Trophoblast cell (in vitro differentiated cells and primary cell): Measurements from ENCODE around the gene TNNT1. TPM values are rescaled to one million over a fixed set of nuclear protein-coding genes. Genes with fewer than 3 reads are reported as not detected.

ENCODE experiments used
- DNase-seq, 2 donors: peaks; one replicate each; pipeline ENCODE4 v3.0.0-alpha.2; 2016
- H2AFZ ChIP-seq: 2 replicates; pipeline ENCODE4 v1.6.1; 2013; ENCODE audit warnings: low read length, moderate library complexity, mild to moderate bottlenecking; ENCODE audit not compliant: insufficient read depth, poor library complexity
- H2AK5ac ChIP-seq: 2 replicates; pipeline ENCODE4 v1.6.1; 2013; ENCODE audit warnings: mild to moderate bottlenecking, low read length
- H2BK120ac ChIP-seq: 2 replicates; pipeline ENCODE4 v1.6.1; 2013; ENCODE audit warnings: low read length, mild to moderate bottlenecking, moderate library complexity; ENCODE audit not compliant: insufficient read depth, poor library complexity
- H2BK12ac ChIP-seq: 2 replicates; pipeline ENCODE4 v1.6.1; 2013; ENCODE audit warnings: mild to moderate bottlenecking, low read length, moderate library complexity
- H2BK5ac ChIP-seq: 2 replicates; pipeline ENCODE4 v1.6.1; 2013; ENCODE audit warnings: low read length, low read depth, moderate library complexity, mild to moderate bottlenecking; ENCODE audit not compliant: poor library complexity
- H3K14ac ChIP-seq: 2 replicates; pipeline ENCODE4 v1.6.1; 2013; ENCODE audit warnings: mild to moderate bottlenecking, low read length
- H3K18ac ChIP-seq: 2 replicates; pipeline ENCODE4 v1.6.1; 2013; ENCODE audit warnings: mild to moderate bottlenecking, low read length
- H3K23ac ChIP-seq: 2 replicates; pipeline ENCODE4 v1.6.1; 2013; ENCODE audit warnings: low read length
- H3K27ac ChIP-seq: 2 replicates; pipeline ENCODE4 v1.5.1; 2013; ENCODE audit warnings: low read depth, mild to moderate bottlenecking, inconsistent platforms, low read length, moderate library complexity
- H3K27me3 ChIP-seq: 2 replicates; pipeline ENCODE4 v1.6.1; 2013; ENCODE audit warnings: inconsistent platforms, mild to moderate bottlenecking, low read length, moderate library complexity; ENCODE audit not compliant: insufficient read depth
- H3K36me3 ChIP-seq, 2 experiments: 1 replicate in 1 of 2; 2 replicates in 1 of 2; pipeline ENCODE4 v1.6.1; 2013; ENCODE audit warnings: low read length in 2 of 2, mild to moderate bottlenecking in 2 of 2, moderate library complexity in 1 of 2; ENCODE audit not compliant: insufficient read depth in 2 of 2, control insufficient read depth in 1 of 2
- H3K4ac ChIP-seq: 2 replicates; pipeline ENCODE4 v1.6.1; 2013; ENCODE audit warnings: low read depth, mild to moderate bottlenecking, low read length, moderate library complexity
- H3K4me1 ChIP-seq, 2 experiments: 1 replicate in 1 of 2; 2 replicates in 1 of 2; pipeline ENCODE4 v1.6.1; 2013; ENCODE audit warnings: low read length in 2 of 2, mild to moderate bottlenecking in 2 of 2, moderate library complexity in 1 of 2; ENCODE audit not compliant: insufficient read depth in 2 of 2, control insufficient read depth in 1 of 2
- H3K4me2 ChIP-seq: 2 replicates; pipeline ENCODE4 v1.6.1; 2013; ENCODE audit warnings: inconsistent platforms, mild to moderate bottlenecking, low read length, moderate library complexity
- H3K4me3 ChIP-seq: 2 replicates; pipeline ENCODE4 v1.5.1; 2013; ENCODE audit warnings: mild to moderate bottlenecking, low read depth, low read length, inconsistent platforms
- H3K79me1 ChIP-seq: one replicate; pipeline ENCODE4 v1.6.1; 2013; ENCODE audit warnings: low read length
- H3K79me2 ChIP-seq: 2 replicates; pipeline ENCODE4 v1.6.1; 2013; ENCODE audit warnings: low read length, mild to moderate bottlenecking; ENCODE audit not compliant: control insufficient read depth, insufficient read depth, poor library complexity
- H3K9ac ChIP-seq: 2 replicates; pipeline ENCODE4 v1.6.1; 2013; ENCODE audit warnings: mild to moderate bottlenecking, low read length
- H3K9me3 ChIP-seq: 2 replicates; pipeline ENCODE4 v1.6.1; 2013; ENCODE audit warnings: low read depth, mild to moderate bottlenecking, control low read depth, inconsistent platforms, low read length; ENCODE audit not compliant: insufficient read depth
- H4K12ac ChIP-seq: 2 replicates; pipeline ENCODE4 v1.6.1; 2013; ENCODE audit warnings: low read depth, mild to moderate bottlenecking, low read length, moderate library complexity
- H4K8ac ChIP-seq: 2 replicates; pipeline ENCODE4 v1.6.1; 2013; ENCODE audit warnings: low read depth, mild to moderate bottlenecking, low read length, moderate library complexity
- H4K91ac ChIP-seq: one replicate; pipeline ENCODE4 v1.6.1; 2013; ENCODE audit warnings: low read depth, mild to moderate bottlenecking, low read length, moderate library complexity
- WGBS: extraction: QIAGEN DNeasy Blood & Tissue Kit; methylation state at CpG from one replicate; pipeline ENCODE4 v1.1.7; 2013; ENCODE audit warnings: missing lambda C conversion rate; ENCODE audit not compliant: insufficient read length, insufficient coverage; ENCODE audit errors: extremely low coverage; 5-methylcytosine and 5-hydroxymethylcytosine counted together
- polyA plus RNA-seq: library from polyadenylated mRNA; stranded (reverse); fragments of 200-250 nt; gene quantifications from 2 replicates; pipeline ENCODE4 v1.2.3, GENCODE V29; 2013

The TNNT1 gene, protein sequence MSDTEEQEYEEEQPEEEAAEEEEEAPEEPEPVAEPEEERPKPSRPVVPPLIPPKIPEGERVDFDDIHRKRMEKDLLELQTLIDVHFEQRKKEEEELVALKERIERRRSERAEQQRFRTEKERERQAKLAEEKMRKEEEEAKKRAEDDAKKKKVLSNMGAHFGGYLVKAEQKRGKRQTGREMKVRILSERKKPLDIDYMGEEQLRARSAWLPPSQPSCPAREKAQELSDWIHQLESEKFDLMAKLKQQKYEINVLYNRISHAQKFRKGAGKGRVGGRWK
- 8.9 and 10.6 TPM in 2 replicates for polyA plus RNA-seq

DNA sequence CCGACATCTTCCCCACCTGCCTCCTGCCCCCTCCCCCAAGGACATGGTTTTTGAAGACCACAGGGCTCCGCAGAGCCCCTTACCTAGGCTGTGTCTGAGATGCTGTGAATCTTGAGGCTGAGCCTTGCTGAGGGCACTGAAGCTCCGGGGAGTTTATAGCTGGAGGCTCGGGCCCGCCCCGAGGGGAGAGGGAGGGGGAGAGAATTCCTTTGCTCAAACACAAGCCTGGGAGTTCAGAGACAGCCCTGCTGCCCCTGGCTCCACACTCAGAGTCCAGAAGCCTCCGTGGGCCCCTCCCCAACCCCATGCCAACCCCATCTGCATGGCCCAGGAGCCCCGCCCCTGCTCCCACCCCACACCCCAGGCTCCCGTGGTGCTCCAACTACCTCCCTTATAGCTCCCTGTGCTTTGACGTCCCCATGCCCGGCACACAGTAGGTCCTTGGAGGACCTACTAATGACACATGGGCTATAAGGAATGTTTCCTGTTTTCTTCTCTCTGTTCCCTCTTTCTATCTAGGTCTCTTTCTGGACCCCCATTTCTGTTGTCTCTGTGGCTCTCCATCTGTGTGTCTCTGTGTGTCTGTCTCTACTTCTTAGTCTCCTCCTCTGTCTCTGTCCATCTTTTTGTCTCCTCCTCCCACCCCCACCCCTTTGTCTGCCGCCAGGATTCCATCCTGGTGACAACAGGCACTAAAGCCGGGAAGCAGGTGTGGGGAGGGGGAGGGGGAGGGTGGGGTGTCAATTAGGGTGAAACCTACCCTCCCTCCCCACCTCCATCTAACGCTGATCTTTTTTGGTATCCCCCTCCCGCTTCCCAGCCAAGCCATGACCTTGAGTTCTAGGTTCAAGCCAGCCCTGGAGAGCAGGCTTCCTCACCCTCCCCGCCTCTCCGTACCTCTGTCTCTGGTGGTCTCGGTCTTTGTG lies at the start of gene TNNT1:
Gene TNNT1, minus strand, starts transcription at position 129 of the 926 bp plus-strand sequence. CDS start 2,049 bp downstream, outside the sequence.
- Histone ChIP-seq H4K12ac (no peak within 1 kb of the TSS), H3K4me1 (peaks cover 2 to 9% of the 10 kb centered on the region in 2 experiments), H3K4ac (no peak within 1 kb of the TSS), H3K27ac (no peak within 1 kb of the TSS), H3K4me2 (no peak within 1 kb of the TSS), H3K18ac (no peak within 1 kb of the TSS), H3K23ac (no peak within 1 kb of the TSS), H2AFZ (no peak within 1 kb of the TSS), H2BK12ac (no peak within 1 kb of the TSS), H3K27me3 (no peaks in the 10 kb centered on the region), H3K14ac (no peak within 1 kb of the TSS), H3K4me3 (no peak within 1 kb of the TSS), H3K9ac (no peak within 1 kb of the TSS), H2AK5ac (no peak within 1 kb of the TSS), H2BK120ac (no peak within 1 kb of the TSS), H3K79me2 (no peaks in the 10 kb centered on the region), H3K9me3 (peaks cover 2% of the 10 kb centered on the region), H3K79me1 (no peaks in the 10 kb centered on the region), H3K36me3 (no peaks in the 10 kb centered on the region), H4K8ac (no peak within 1 kb of the TSS), H4K91ac (no peak within 1 kb of the TSS), H2BK5ac (no peak within 1 kb of the TSS)
- DNase-seq = peak in 1 of 2 donors; percentile 35
- no CpG with 5 or more reads among the region's 18 CpGs for WGBS

DNA sequence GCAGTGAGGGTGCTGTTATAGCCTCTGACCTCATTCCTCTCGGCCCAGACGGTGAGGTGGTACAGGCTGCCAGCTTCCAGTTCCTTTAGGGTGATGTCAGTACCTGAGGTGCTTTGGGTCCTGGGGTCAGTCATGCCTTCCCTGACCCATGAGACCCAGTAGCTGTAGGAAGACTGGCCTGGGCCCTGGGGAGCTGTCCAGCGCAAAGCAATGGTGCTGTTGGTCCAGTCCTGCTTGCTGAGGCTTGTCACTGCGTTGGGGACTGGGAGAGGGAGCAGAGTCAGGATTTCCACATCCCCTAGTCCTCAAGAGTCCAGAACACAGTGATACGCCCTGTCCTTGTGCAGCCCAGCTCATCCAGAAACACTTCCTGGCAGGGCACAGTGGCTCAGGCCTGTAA lies 49.6 kb upstream of the TNNT1 start:
- Histone ChIP-seq H2AFZ (no peak overlapping the region), H4K91ac (no peak overlapping the region), H3K9ac (no peak overlapping the region), H4K8ac (no peak overlapping the region), H3K18ac (no peak overlapping the region), H4K12ac (no peak overlapping the region), H2AK5ac (no peak overlapping the region), H3K36me3 (no peaks in the 10 kb centered on the region), H3K4me3 (no peak overlapping the region), H3K23ac (no peak overlapping the region), H3K79me2 (no peaks in the 10 kb centered on the region), H3K79me1 (no peaks in the 10 kb centered on the region), H3K4me2 (no peak overlapping the region), H3K27me3 (no peaks in the 10 kb centered on the region), H3K9me3 (no peaks in the 10 kb centered on the region), H3K27ac (no peak overlapping the region), H2BK120ac (no peak overlapping the region), H3K4ac (no peak overlapping the region), H3K14ac (no peak overlapping the region), H2BK5ac (no peak overlapping the region), H3K4me1 (no peaks in the 10 kb centered on the region), H2BK12ac (no peak overlapping the region)
- no CpG with 5 or more reads among the region's 5 CpGs for WGBS
- no peak for DNase-seq

DNA sequence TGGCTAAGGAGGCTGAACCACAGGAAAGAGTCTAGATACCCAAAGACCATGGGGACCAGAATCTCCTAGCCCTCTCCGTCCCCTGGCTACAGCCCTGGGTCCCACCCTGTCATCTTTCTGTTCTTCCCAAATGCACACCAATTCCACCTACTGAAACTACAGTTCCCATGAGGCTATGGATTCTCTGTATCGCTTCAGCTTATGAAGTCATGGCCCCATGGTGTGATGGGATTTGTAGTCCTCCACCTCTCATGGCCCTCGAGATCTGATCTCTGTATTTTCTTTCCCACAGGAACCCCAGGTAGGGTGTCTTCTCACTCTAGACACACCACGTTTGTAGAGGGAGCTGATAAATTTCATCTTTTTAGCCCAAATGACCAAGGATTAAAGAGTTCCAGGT lies 48.5 kb upstream of the TNNT1 start:
- Histone ChIP-seq H3K27ac (no peak overlapping the region), H3K4me1 (no peaks in the 10 kb centered on the region), H3K9me3 (no peaks in the 10 kb centered on the region), H2BK5ac (no peak overlapping the region), H3K18ac (no peak overlapping the region), H3K14ac (no peak overlapping the region), H3K4me2 (no peak overlapping the region), H4K8ac (no peak overlapping the region), H3K4ac (no peak overlapping the region), H3K27me3 (no peaks in the 10 kb centered on the region), H3K36me3 (no peaks in the 10 kb centered on the region), H2AK5ac (no peak overlapping the region), H4K91ac (no peak overlapping the region), H3K79me1 (no peaks in the 10 kb centered on the region), H3K79me2 (no peaks in the 10 kb centered on the region), H4K12ac (no peak overlapping the region), H2AFZ (no peak overlapping the region), H3K4me3 (no peak overlapping the region), H3K23ac (no peak overlapping the region), H2BK120ac (no peak overlapping the region), H3K9ac (no peak overlapping the region), H2BK12ac (no peak overlapping the region)
- peak in 1 of 2 donors; percentile 22 for DNase-seq
- WGBS = no CpG with 5 or more reads among the region's 4 CpGs

DNA sequence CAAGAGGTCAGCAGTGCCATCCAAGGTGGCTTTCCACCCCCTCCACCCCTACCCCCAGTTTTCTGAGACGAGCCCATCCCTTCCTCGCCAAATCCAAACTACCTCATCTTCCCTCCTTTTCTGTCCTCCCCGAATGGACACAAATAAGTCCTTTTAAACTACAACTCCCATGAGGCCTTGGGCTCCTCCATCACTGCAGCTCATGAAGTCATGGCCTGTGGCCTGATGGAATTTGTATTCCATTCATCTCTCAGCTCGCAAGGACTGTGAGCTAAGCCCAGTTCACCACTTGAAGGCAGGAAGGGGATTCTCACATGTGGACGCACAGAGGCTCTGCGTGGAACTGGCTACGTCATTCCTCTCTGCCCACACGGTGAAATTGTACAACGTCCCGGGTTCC lies 47.8 kb upstream of the TNNT1 start:
- no peaks in the 10 kb centered on the region for H3K4me1 ChIP-seq
- no peaks in the 10 kb centered on the region for H3K27me3 ChIP-seq
- H3K36me3 ChIP-seq = no peaks in the 10 kb centered on the region

More for the DNA sequence above, 47.8 kb upstream of the TNNT1 start:
- Histone ChIP-seq H3K14ac (no peak overlapping the region), H2AFZ (no peak overlapping the region), H3K4me3 (no peak overlapping the region), H3K9me3 (no peaks in the 10 kb centered on the region), H2BK5ac (no peak overlapping the region), H3K18ac (no peak overlapping the region), H4K91ac (no peak overlapping the region), H2AK5ac (no peak overlapping the region), H4K8ac (no peak overlapping the region), H3K79me2 (no peaks in the 10 kb centered on the region), H3K79me1 (no peaks in the 10 kb centered on the region), H3K9ac (no peak overlapping the region), H3K27ac (no peak overlapping the region), H2BK12ac (no peak overlapping the region), H2BK120ac (no peak overlapping the region), H4K12ac (no peak overlapping the region), H3K4me2 (no peak overlapping the region), H3K4ac (no peak overlapping the region), H3K23ac (no peak overlapping the region)
- DNase-seq = no peak
- 100% methylated on average over 1 of the region's 10 CpGs for WGBS
